ENCODE results near the gene OR1J4.

DNA sequence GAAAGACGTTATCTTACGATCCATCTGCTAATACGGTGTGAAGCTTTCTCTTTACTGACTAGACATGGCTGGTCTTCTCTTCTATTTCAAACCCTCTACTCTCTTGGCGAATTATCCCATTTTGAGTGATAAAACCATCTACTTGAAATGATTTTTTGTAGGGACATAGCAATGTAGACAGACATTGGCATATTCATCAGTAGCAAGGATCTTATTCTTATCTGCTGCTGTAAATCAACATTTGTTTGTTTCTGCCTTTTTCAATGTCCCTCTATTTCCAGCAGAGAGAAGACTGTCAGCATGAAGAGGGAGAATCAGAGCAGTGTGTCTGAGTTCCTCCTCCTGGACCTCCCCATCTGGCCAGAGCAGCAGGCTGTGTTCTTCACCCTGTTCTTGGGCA is at the start of gene OR1J4:
- no peak for TF ChIP-seq CTCF (IDR thresholded peaks at IDR 0.05; ENCODE audit: poor library complexity, severe bottlenecking)
- TF ChIP-seq EZH2 (IDR thresholded peaks at IDR 0.05; ENCODE audit: borderline replicate concordance, insufficient read depth, low read length, poor library complexity, severe bottlenecking) = no peak
- TF ChIP-seq POLR2AphosphoS5 (IDR thresholded peaks at IDR 0.05) = no peak
- TF ChIP-seq SMC3 (conservative IDR thresholded peaks at IDR 0.05; ENCODE audit: poor library complexity) = no peak

All from neural cell (in vitro differentiated cells).